ENCODE results near the gene OR10A6.

- no peak for TF ChIP-seq POLR2AphosphoS5 (IDR thresholded peaks at IDR 0.05; ENCODE audit: borderline replicate concordance, low read depth, low read length)
- no peak for TF ChIP-seq EZH2 (IDR thresholded peaks at IDR 0.05)
- TF ChIP-seq FOXP2 (optimal IDR thresholded peaks at IDR 0.05; ENCODE audit: control extremely low read depth, extremely low read length, insufficient read depth): no peak
These were observed 36.0 kb upstream of the OR10A6 start for GRCh38 chr11:7967097-7967496.

Measured in SK-N-MC (cell line).